Hepatocyte (in vitro differentiated cells): Measurements from ENCODE around the gene BBLN. TPM values are rescaled to one million over a fixed set of nuclear protein-coding genes. Genes with fewer than 3 reads are reported as not detected.

Source experiments
- DNase-seq: peaks from one replicate; pipeline ENCODE4 v3.0.0-alpha.2; 2016; ENCODE audit warnings: low spot score
- H2AFZ ChIP-seq: fragments of 200-600 bp; sonication (generic); 2 replicates; pipeline ENCODE4 v1.6.0; 2016; ENCODE audit warnings: antibody characterized with exemption, mild to moderate bottlenecking
- H3K27ac ChIP-seq: fragments of 200-600 bp; sonication (generic); 2 replicates; pipeline ENCODE4 v1.5.1; 2016; ENCODE audit warnings: mild to moderate bottlenecking
- H3K27me3 ChIP-seq: fragments of 200-600 bp; sonication (generic); 2 replicates; pipeline ENCODE4 v1.6.1; 2016
- H3K36me3 ChIP-seq: fragments of 200-600 bp; sonication (generic); replicated peaks from 2 replicates; pipeline ENCODE4 v1.5.1; 2016; ENCODE audit warnings: low read depth; ENCODE audit not compliant: insufficient read depth
- H3K4me1 ChIP-seq: fragments of 200-600 bp; sonication (generic); 2 replicates; pipeline ENCODE4 v1.5.1; 2016; ENCODE audit warnings: mild to moderate bottlenecking, moderate library complexity; ENCODE audit not compliant: insufficient read depth
- H3K4me2 ChIP-seq: fragments of 200-600 bp; sonication (generic); 2 replicates; pipeline ENCODE4 v1.6.0; 2016
- H3K4me3 ChIP-seq: fragments of 200-600 bp; sonication (generic); 2 replicates; pipeline ENCODE4 v1.5.1; 2016; ENCODE audit warnings: mild to moderate bottlenecking
- H3K79me2 ChIP-seq: fragments of 200-600 bp; sonication (generic); 2 replicates; pipeline ENCODE4 v1.6.0; 2017; ENCODE audit warnings: mild to moderate bottlenecking
- H3K9me2 ChIP-seq: fragments of 200-600 bp; sonication (generic); replicated peaks from 2 replicates; pipeline ENCODE4 v1.6.0; 2017; ENCODE audit warnings: mild to moderate bottlenecking; ENCODE audit not compliant: insufficient read depth
- H3K9me3 ChIP-seq: fragments of 200-600 bp; sonication (generic); 2 replicates; pipeline ENCODE4 v1.5.1; 2016; ENCODE audit warnings: low read depth, mild to moderate bottlenecking
- H4K20me1 ChIP-seq: fragments of 200-600 bp; sonication (generic); 2 replicates; pipeline ENCODE4 v1.6.0; 2016; ENCODE audit warnings: mild to moderate bottlenecking; ENCODE audit not compliant: insufficient read depth, poor library complexity, severe bottlenecking
- CTCF ChIP-seq: fragments of 200-600 bp; sonication (generic); IDR thresholded peaks from 2 replicates; pipeline ENCODE4 v1.5.1; 2016; ENCODE audit warnings: antibody characterized with exemption, mild to moderate bottlenecking; ENCODE audit not compliant: poor library complexity
- EZH2 ChIP-seq: fragments of 200-600 bp; sonication (generic); IDR thresholded peaks from 2 replicates; pipeline ENCODE4 v1.6.1; 2016; ENCODE audit warnings: antibody characterized with exemption, mild to moderate bottlenecking, borderline replicate concordance
- EZH2phosphoT487 ChIP-seq: fragments of 200-600 bp; sonication (generic); IDR thresholded peaks from one replicate; pipeline ENCODE4 v1.6.1; 2018; ENCODE audit warnings: antibody characterized with exemption, mild to moderate bottlenecking, low read depth, moderate library complexity; ENCODE audit not compliant: unreplicated experiment, severe bottlenecking
- WGBS: methylation state at CpG from one replicate; pipeline ENCODE4 v1.1.6; 2016; ENCODE audit warnings: low lambda C conversion rate; ENCODE audit errors: missing lambda C conversion rate; 5-methylcytosine and 5-hydroxymethylcytosine counted together
- polyA plus RNA-seq: library from polyadenylated mRNA; unstranded; fragments of >200 nt; fragmentation: Nextera tagmentation; extraction: Ambion mirVana; gene quantifications from 2 replicates; pipeline ENCODE4 v1.2.1, GENCODE V29; 2016
- total RNA-seq: library from RNA; depleted of rRNA; stranded (reverse); fragments of >200 nt; gene quantifications from 2 replicates; pipeline ENCODE4 v1.2.3, GENCODE V29; 2014

The BBLN gene
- total and polyA plus RNA-seq, 2 experiments from 2014 or later = 92.6 to 102 TPM

- no peak within 1 kb of the TSS for H3K4me2 ChIP-seq
- no peak for TF ChIP-seq EZH2
- no peak for TF ChIP-seq EZH2phosphoT487
- TF ChIP-seq CTCF = no peak
- no peak within 1 kb of the TSS for H3K4me3 ChIP-seq
- 84% methylated on average over 7 of the region's 9 CpGs for WGBS
- H3K4me1 ChIP-seq = peaks cover 10% of the 10 kb centered on the region
- DNase-seq = no peak
- H3K27ac ChIP-seq = no peak within 1 kb of the TSS
- no peak within 1 kb of the TSS for H2AFZ ChIP-seq
- no peaks in the 10 kb centered on the region for H3K27me3 ChIP-seq
- H3K9me3 ChIP-seq = no peaks in the 10 kb centered on the region
- H4K20me1 ChIP-seq = no peaks in the 10 kb centered on the region
- no peaks in the 10 kb centered on the region for H3K9me2 ChIP-seq
- H3K36me3 ChIP-seq = no peaks in the 10 kb centered on the region
- no peaks in the 10 kb centered on the region for H3K79me2 ChIP-seq
Measured at GRCh38 chr9:128149001-128149701, 10.9 kb upstream of the BBLN start, which contains the start of gene LCN2. Gene LCN2, plus strand, starts transcription at chr9:128149453. Its CDS starts 73 bp downstream, at chr9:128149526.

- Histone ChIP-seq H3K36me3 (no peaks in the 10 kb centered on the region), H3K4me3 (no peak overlapping the region), H4K20me1 (no peaks in the 10 kb centered on the region), H3K4me2 (no peak overlapping the region), H3K79me2 (no peaks in the 10 kb centered on the region), H3K4me1 (peaks cover 10% of the 10 kb centered on the region), H3K27ac (no peak overlapping the region), H3K9me2 (no peaks in the 10 kb centered on the region), H3K9me3 (no peaks in the 10 kb centered on the region), H2AFZ (no peak overlapping the region), H3K27me3 (no peaks in the 10 kb centered on the region)
- no peak for DNase-seq
- no peak for TF ChIP-seq CTCF
- TF ChIP-seq EZH2 = no peak
- TF ChIP-seq EZH2phosphoT487 = no peak
- 79% methylated on average over 11 of the region's 11 CpGs for WGBS
Measured at GRCh38 chr9:128149951-128150593, 10.0 kb upstream of the BBLN start.

GRCh38 chr9:128150594-128151308 lies 9.3 kb upstream of the BBLN start:
- Histone ChIP-seq H4K20me1 (no peaks in the 10 kb centered on the region), H3K27me3 (no peaks in the 10 kb centered on the region), H3K9me3 (no peaks in the 10 kb centered on the region), H3K4me1 (peaks cover 10% of the 10 kb centered on the region), H3K79me2 (no peaks in the 10 kb centered on the region), H3K4me3 (no peak overlapping the region), H3K27ac (no peak overlapping the region), H3K4me2 (no peak overlapping the region), H2AFZ (no peak overlapping the region), H3K36me3 (no peaks in the 10 kb centered on the region), H3K9me2 (no peaks in the 10 kb centered on the region)
- DNase-seq = no peak
- TF ChIP-seq EZH2phosphoT487 (no peak), EZH2 (no peak), CTCF (no peak)
- 74% methylated on average over 18 of the region's 19 CpGs for WGBS
